ENCODE measurements around the gene SPTLC2. TPM values are rescaled to one million over a fixed set of nuclear protein-coding genes. Genes with fewer than 3 reads are reported as not detected.
A peak's percentile ranks its signal among the peaks of the same experiment; 100 is the strongest.

Gene SPTLC2
- total and polyA plus RNA-seq, 2 of the 8 experiments (the other 6 are each of a cell fraction or from before 2014, with no cell fraction given), result 8.9 to 35.1 TPM

- 2% methylated on average over 27 of the region's 29 CpGs; no CpG with 5 or more reads in 1 of the 2 experiments for WGBS, 2 experiments (ENCODE audit: extremely low coverage in 1 of 2, insufficient coverage in 1 of 2, insufficient read length in 1 of 2, insufficient replicate concordance in 2 of 2, low coverage in 1 of 2, low lambda C conversion rate in 2 of 2, missing lambda C conversion rate in 1 of 2)
- DNase-seq (ENCODE audit: low read depth in 1 of 2, low spot score in 2 of 2) (no peak), FAIRE-seq (no peak)
- H2BK120ac ChIP-seq (replicated peaks; ENCODE audit: low read depth, low read length), result no peak overlapping the region
- H4K5ac ChIP-seq (ENCODE audit: insufficient read length, low read depth, low read length), result peak overlapping the region; percentile 81
- H2BK12ac ChIP-seq (ENCODE audit: low read depth, low read length), result no peak overlapping the region
- no peak overlapping the region for H2BK20ac ChIP-seq (ENCODE audit: low read length)
- no peak overlapping the region for H3K18ac ChIP-seq (ENCODE audit: extremely low read depth, low read length)
- H3K4me2 ChIP-seq (ENCODE audit: insufficient read depth in 1 of 2, low read depth in 2 of 2, low read length in 2 of 2), result peak overlapping the region; percentile 72 to 87
- no peak for TF ChIP-seq HDAC6 (IDR thresholded peaks at IDR 0.05; ENCODE audit: low read depth, low read length)
- peak; percentile 92 for TF ChIP-seq SAP30 (IDR thresholded peaks at IDR 0.05; ENCODE audit: insufficient read depth, insufficient replicate concordance, low read length)
- TF ChIP-seq KDM4A (IDR thresholded peaks at IDR 0.05; ENCODE audit: low read depth, low read length, severe bottlenecking), result peak; percentile 26
- no peak for TF ChIP-seq TEAD4 (IDR thresholded peaks at IDR 0.05; ENCODE audit: low read depth, low read length)
- TF ChIP-seq, protein P1, sequence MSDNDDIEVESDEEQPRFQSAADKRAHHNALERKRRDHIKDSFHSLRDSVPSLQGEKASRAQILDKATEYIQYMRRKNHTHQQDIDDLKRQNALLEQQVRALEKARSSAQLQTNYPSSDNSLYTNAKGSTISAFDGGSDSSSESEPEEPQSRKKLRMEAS (IDR thresholded peaks at IDR 0.05), result peak; percentile 71; the same call in 1 of the 2 replicates
- TF ChIP-seq RBBP5 (IDR thresholded peaks at IDR 0.05; ENCODE audit: borderline replicate concordance, low read depth, low read length), result peak; percentile 6; the same call in 1 of the 2 replicates
- TF ChIP-seq BRCA1 (IDR thresholded peaks at IDR 0.05; ENCODE audit: low read depth, low read length), result no peak
- no peak for TF ChIP-seq ZNF274 (IDR thresholded peaks at IDR 0.05; ENCODE audit: borderline replicate concordance, extremely low read depth, low read length)
- peak in 1 of 2 experiments; percentile 68; a peak in 1 of 4 replicates for TF ChIP-seq HDAC2 (IDR thresholded peaks at IDR 0.05; ENCODE audit: borderline replicate concordance in 1 of 2, low read depth in 2 of 2, low read length in 2 of 2)
- TF ChIP-seq SIN3A (conservative IDR thresholded peaks at IDR 0.05 in 1 of 2, IDR thresholded peaks at IDR 0.05 in 1 of 2; ENCODE audit: low read depth in 1 of 2, low read length in 2 of 2), result peak; percentile 26 to 71; a peak in 2 of 4 replicates
- H3K79me2 ChIP-seq (ENCODE audit: control insufficient read depth in 1 of 2, insufficient read depth in 2 of 2, low read length in 2 of 2), result peaks cover 10 to 35% of the 10 kb centered on the region in 2 experiments
- peaks cover 0 to 3% (median 1%) of the 10 kb centered on the region in 4 experiments; a peak in 3 of 7 replicates for H3K4me1 ChIP-seq (replicated peaks in 1 of 4; ENCODE audit: control insufficient read depth in 3 of 4, insufficient read depth in 4 of 4, low read length in 3 of 4)
- H3K23ac ChIP-seq (ENCODE audit: insufficient read length), result no peak overlapping the region
- no peaks in the 10 kb centered on the region for H3K27me3 ChIP-seq (replicated peaks in 1 of 4; ENCODE audit: control insufficient read depth in 3 of 4, extremely low read depth in 1 of 4, insufficient read depth in 3 of 4, low read length in 3 of 4)
- peak overlapping the region; percentile 70 for H3K56ac ChIP-seq (replicated peaks; ENCODE audit: insufficient read length, low read depth, low read length)
- H3K14ac ChIP-seq (ENCODE audit: insufficient read length), result no peak overlapping the region
- 0 out of 2 replicates have a peak, but pooled peaks cover 3% of the 10 kb centered on the region for H3K23me2 ChIP-seq (ENCODE audit: low read depth, low read length)
- H3K36me3 ChIP-seq (ENCODE audit: control insufficient read depth in 2 of 4, insufficient read depth in 4 of 4, low read length in 3 of 4), result peaks cover 20 to 40% (median 30%) of the 10 kb centered on the region in 4 experiments
- H4K91ac ChIP-seq (replicated peaks; ENCODE audit: insufficient read length, low read length), result no peak overlapping the region
- H3K9ac ChIP-seq (replicated peaks in 1 of 4; ENCODE audit: extremely low read depth in 1 of 4, low read depth in 3 of 4, low read length in 3 of 4), result peak overlapping the region; percentile 51 to 94 (median 88)
- POLR2A ChIA-PET (ENCODE audit: partially characterized antibody), result interaction anchor here (0.6 to 2.3 kb wide), 13 partner anchors 11 to 142 kb away, joined by 3 to 7 read pairs (median 3); partner anchors contain the start of genes GSTZ1 and POMT2
- no peak overlapping the region for H2BK15ac ChIP-seq (ENCODE audit: low read length)
- H4K20me1 ChIP-seq (replicated peaks in 1 of 2; ENCODE audit: control insufficient read depth in 1 of 2, insufficient read depth in 2 of 2, low read length in 2 of 2), result peaks cover 7 to 9% of the 10 kb centered on the region in 2 experiments
- no peak overlapping the region for H2AK5ac ChIP-seq (ENCODE audit: low read depth, low read length)
- peak overlapping the region; percentile 97 for H3K27ac ChIP-seq (ENCODE audit: low read depth, low read length)
- CTCF ChIA-PET (ENCODE audit: partially characterized antibody), result interaction anchor here (0.5 to 4.9 kb wide), 32 partner anchors 10 to 378 kb away, joined by 3 to 54 read pairs (median 6); partner anchors contain the start of genes ISM2, SAMD15 and TMED8
- peak overlapping the region; percentile 4 for H3K4ac ChIP-seq (replicated peaks; ENCODE audit: insufficient read length, low read depth, low read length)
- peak overlapping the region; percentile 84; the same call in 1 of the 2 replicates for H4K8ac ChIP-seq (ENCODE audit: extremely low read depth, insufficient read depth, low read length)
- peak overlapping the region; percentile 90 to 98 (median 92) for H3K4me3 ChIP-seq (ENCODE audit: extremely low read depth in 1 of 4, insufficient read depth in 2 of 4, low read depth in 3 of 4, low read length in 4 of 4)
- H3K79me1 ChIP-seq (ENCODE audit: low read depth, low read length), result no peaks in the 10 kb centered on the region; the same call in 1 of the 2 replicates
- no peaks in the 10 kb centered on the region for H3K9me3 ChIP-seq (ENCODE audit: insufficient read depth in 2 of 2, low read depth in 1 of 2, low read length in 1 of 2)
- H2BK5ac ChIP-seq (ENCODE audit: low read depth, low read length), result peak overlapping the region; percentile 99
- peak overlapping the region; percentile 43; the same call in 1 of the 2 replicates for H2AFZ ChIP-seq (ENCODE audit: low read length)
These were observed 158.0 kb downstream of the SPTLC2 start for GRCh38 chr14:77458249-77458950.
